Stimulated activated naive CD4-positive, alpha-beta T cell (primary cell): Measurements from ENCODE around the gene FAM20A.

Experiments used
- DNase-seq, 6 experiments: peaks; one replicate each; lab custom pipeline; 2025; lab: John Stamatoyannopoulos, UW

FAM20A gene

GRCh38 chr17:68600931-68601564 lies at the start of gene FAM20A:
TSS of gene FAM20A (minus strand) at chr17:68601367. CDS start at chr17:68600666, 701 bp downstream.
- DNase-seq: no peak

GRCh38 chr17:68649324-68649723 lies 48.2 kb upstream of the FAM20A start:
- DNase-seq: no peak

GRCh38 chr17:68646626-68647526 lies 45.7 kb upstream of the FAM20A start:
- no peak for DNase-seq

- DNase-seq: no peak
Observed at GRCh38 chr17:68642118-68642412, 40.9 kb upstream of the FAM20A start.

- DNase-seq: no peak
Observed at GRCh38 chr17:68641276-68642117, 40.3 kb upstream of the FAM20A start.

- DNase-seq: no peak
Observed at GRCh38 chr17:68640242-68640989, 39.2 kb upstream of the FAM20A start.

- DNase-seq: no peak
Observed at GRCh38 chr17:68634345-68634876, 33.2 kb upstream of the FAM20A start.

- no peak for DNase-seq
Observed at GRCh38 chr17:68628576-68628957, 27.4 kb upstream of the FAM20A start.

- DNase-seq: no peak
Observed at GRCh38 chr17:68627956-68628575, 26.9 kb upstream of the FAM20A start.

- DNase-seq: no peak
Observed at GRCh38 chr17:68624381-68624780, 23.2 kb upstream of the FAM20A start.

- no peak for DNase-seq
Observed at GRCh38 chr17:68623811-68624210, 22.6 kb upstream of the FAM20A start.

GRCh38 chr17:68622423-68622822 lies 21.3 kb upstream of the FAM20A start:
- DNase-seq: no peak

- DNase-seq: no peak
Observed at GRCh38 chr17:68621065-68621464, 19.9 kb upstream of the FAM20A start.

- no peak for DNase-seq
Observed at GRCh38 chr17:68616334-68616733, 15.2 kb upstream of the FAM20A start.

GRCh38 chr17:68614718-68615117 lies 13.6 kb upstream of the FAM20A start:
- DNase-seq: no peak

GRCh38 chr17:68613739-68614298 lies 12.7 kb upstream of the FAM20A start:
- no peak for DNase-seq

- DNase-seq: no peak
Observed at GRCh38 chr17:68612923-68613292, 11.7 kb upstream of the FAM20A start.

GRCh38 chr17:68612209-68612922 lies 11.2 kb upstream of the FAM20A start:
- DNase-seq: no peak

GRCh38 chr17:68611353-68612208 lies 10.4 kb upstream of the FAM20A start:
- DNase-seq: no peak
